PC-3 (cell line): Measurements from ENCODE around the gene SLC25A26. TPM values are rescaled to one million over a fixed set of nuclear protein-coding genes. Genes with fewer than 3 reads are reported as not detected.

ENCODE experiments used
- ATAC-seq: fragments of 200-7000 bp; cut with Tn5 transposase; 2 replicates; pipeline ENCODE4 v1.9.1; 2020; ENCODE audit warnings: mild to moderate bottlenecking, moderate library complexity
- BruUV-seq: library from RNA; stranded (reverse); fragments of 400-500 nt; replicated peaks from 2 replicates; lab custom pipeline; 2021; lab: Mats Ljungman, UMichigan
- CTCF ChIA-PET: fragments of 300-600 bp; sonication (Branson Sonifier 250); formaldehyde crosslinking; loops from one replicate; lab custom pipeline; 2022; ENCODE audit warnings: antibody characterized with exemption; lab: Charles Lee
- POLR2A ChIA-PET: fragments of 300-600 bp; sonication (Branson Sonifier 250); formaldehyde crosslinking; loops from one replicate; lab custom pipeline; 2022; ENCODE audit warnings: antibody characterized with exemption; ENCODE audit not compliant: unreplicated experiment; lab: Charles Lee
- DNase-seq: peaks from one replicate; pipeline ENCODE4 v3.0.0-alpha.2; 2015
- H2AFZ ChIP-seq: fragments of 300-600 bp; sonication (generic); 2 replicates; pipeline ENCODE4 v1.6.0; 2016; ENCODE audit warnings: antibody characterized with exemption, low read length
- H3F3A ChIP-seq: fragments of 300-600 bp; sonication (generic); one replicate; pipeline ENCODE4 v1.6.0; 2017; ENCODE audit warnings: antibody characterized with exemption, low read length, control low read depth, mild to moderate bottlenecking; ENCODE audit not compliant: unreplicated experiment
- H3K27ac ChIP-seq: fragments of 300-600 bp; sonication (generic); 2 replicates; pipeline ENCODE4 v1.5.1; 2016; ENCODE audit warnings: mild to moderate bottlenecking, low read length
- H3K27me3 ChIP-seq: fragments of 300-600 bp; sonication (generic); 2 replicates; pipeline ENCODE4 v1.6.1; 2016; ENCODE audit warnings: low read length, mixed read lengths
- H3K36me3 ChIP-seq: fragments of 300-600 bp; sonication (generic); 2 replicates; pipeline ENCODE4 v1.6.1; 2016; ENCODE audit warnings: low read depth, mixed run types, low read length, mixed read lengths
- H3K4me1 ChIP-seq: fragments of 300-600 bp; sonication (generic); 2 replicates; pipeline ENCODE4 v1.5.1; 2016; ENCODE audit warnings: low read length; ENCODE audit not compliant: insufficient read depth
- H3K4me2 ChIP-seq: fragments of 300-600 bp; sonication (generic); 2 replicates; pipeline ENCODE4 v1.6.0; 2016; ENCODE audit warnings: low read length
- H3K4me3 ChIP-seq: fragments of 300-600 bp; sonication (generic); 2 replicates; pipeline ENCODE4 v1.5.1; 2016; ENCODE audit warnings: mild to moderate bottlenecking, low read length, mixed read lengths
- H3K79me2 ChIP-seq: fragments of 300-600 bp; sonication (generic); 2 replicates; pipeline ENCODE4 v1.6.1; 2017; ENCODE audit warnings: low read length, mixed read lengths
- H3K9ac ChIP-seq: fragments of 300-600 bp; sonication (generic); 2 replicates; pipeline ENCODE4 v1.6.0; 2016; ENCODE audit warnings: mild to moderate bottlenecking, low read length
- H3K9me2 ChIP-seq: fragments of 300-600 bp; sonication (generic); replicated peaks from 2 replicates; pipeline ENCODE4 v1.6.1; 2016; ENCODE audit warnings: mixed run types, low read length, mixed read lengths
- H3K9me3 ChIP-seq: fragments of 300-600 bp; sonication (generic); 2 replicates; pipeline ENCODE4 v1.6.1; 2016; ENCODE audit warnings: low read length, mixed read lengths
- H4K20me1 ChIP-seq: fragments of 300-600 bp; sonication (generic); 2 replicates; pipeline ENCODE4 v1.6.1; 2016; ENCODE audit warnings: low read length, mixed read lengths
- CTCF ChIP-seq: fragments of 300-600 bp; sonication (generic); conservative IDR thresholded peaks from 2 replicates; pipeline ENCODE4 v1.5.1; 2017; ENCODE audit warnings: antibody characterized with exemption, low read depth, mild to moderate bottlenecking, low read length
- EZH2 ChIP-seq: fragments of 300-600 bp; sonication (generic); IDR thresholded peaks from one replicate; pipeline ENCODE4 v1.6.1; 2017; ENCODE audit warnings: antibody characterized with exemption, mild to moderate bottlenecking, low read length; ENCODE audit not compliant: unreplicated experiment
- EZH2phosphoT487 ChIP-seq: fragments of 300-600 bp; sonication (generic); IDR thresholded peaks from 2 replicates; pipeline ENCODE4 v1.6.1; 2018; ENCODE audit warnings: mild to moderate bottlenecking, antibody characterized with exemption, low read length, borderline replicate concordance
- intact Hi-C: fragments of 100-400 bp; cut with micrococcal nuclease; formaldehyde crosslinking; loops from 2 replicates; pipeline ENCODE4 v1.9.0; 2023
- total RNA-seq: library from RNA; depleted of rRNA; stranded (reverse); fragments of >200 nt; gene quantifications from 2 replicates; pipeline ENCODE4 v1.2.3, GENCODE V29; 2014

Gene SLC25A26
- total RNA-seq, 1 experiment from 2014 or later, result 7.9 TPM

GRCh38 chr3:66366747-66367146, 145.9 kb downstream of the SLC25A26 start:
- no TSS peak for BruUV-seq
- H3F3A ChIP-seq, result no peaks in the 10 kb centered on the region
- peaks cover 13% of the 10 kb centered on the region for H3K4me1 ChIP-seq
- H3K27me3 ChIP-seq, result no peaks in the 10 kb centered on the region
- no peak overlapping the region for H2AFZ ChIP-seq
- ATAC-seq, result no peak
- H3K9me3 ChIP-seq, result no peaks in the 10 kb centered on the region
- no peak for DNase-seq
- no peak overlapping the region for H3K27ac ChIP-seq
- H3K4me3 ChIP-seq, result no peak overlapping the region
- H3K36me3 ChIP-seq, result no peaks in the 10 kb centered on the region
- H4K20me1 ChIP-seq, result no peaks in the 10 kb centered on the region
- H3K9me2 ChIP-seq, result no peaks in the 10 kb centered on the region
- H3K9ac ChIP-seq, result no peak overlapping the region
- CTCF ChIA-PET, result no interaction called here
- POLR2A ChIA-PET, result no interaction called here
- no peak overlapping the region for H3K4me2 ChIP-seq
- intact Hi-C loops, result no loop called here
- no peaks in the 10 kb centered on the region for H3K79me2 ChIP-seq
- TF ChIP-seq EZH2phosphoT487 (no peak), CTCF (no peak), EZH2 (no peak)

GRCh38 chr3:66367979-66368378, 147.2 kb downstream of the SLC25A26 start:
- Histone ChIP-seq H3K9me2 (no peaks in the 10 kb centered on the region), H3K36me3 (no peaks in the 10 kb centered on the region; the same call in 1 of the 2 replicates), H4K20me1 (no peaks in the 10 kb centered on the region), H3K9ac (no peak overlapping the region), H3K27ac (no peak overlapping the region), H3F3A (no peaks in the 10 kb centered on the region), H3K79me2 (no peaks in the 10 kb centered on the region), H3K4me1 (peaks cover under 1% of the 10 kb centered on the region; the same call in 1 of the 2 replicates), H3K9me3 (no peaks in the 10 kb centered on the region), H3K27me3 (no peaks in the 10 kb centered on the region), H2AFZ (no peak overlapping the region), H3K4me3 (no peak overlapping the region), H3K4me2 (no peak overlapping the region)
- intact Hi-C loops, result no loop called here
- no TSS peak for BruUV-seq
- TF ChIP-seq CTCF (no peak), EZH2phosphoT487 (no peak), EZH2 (no peak)
- POLR2A ChIA-PET, result no interaction called here
- no peak for DNase-seq
- ATAC-seq, result no peak
- CTCF ChIA-PET, result no interaction called here

- CTCF ChIA-PET, result no interaction called here
- Histone ChIP-seq H3K27me3 (no peaks in the 10 kb centered on the region), H3F3A (no peaks in the 10 kb centered on the region), H3K36me3 (no peaks in the 10 kb centered on the region; the same call in 1 of the 2 replicates), H3K4me3 (no peak overlapping the region), H3K9me3 (no peaks in the 10 kb centered on the region), H3K4me1 (no peaks in the 10 kb centered on the region), H3K27ac (no peak overlapping the region), H4K20me1 (no peaks in the 10 kb centered on the region), H3K79me2 (no peaks in the 10 kb centered on the region), H2AFZ (no peak overlapping the region), H3K9me2 (no peaks in the 10 kb centered on the region), H3K4me2 (no peak overlapping the region), H3K9ac (no peak overlapping the region)
- ATAC-seq (no peak), DNase-seq (no peak)
- intact Hi-C loops, result no loop called here
- TF ChIP-seq EZH2 (no peak), EZH2phosphoT487 (no peak), CTCF (no peak)
- BruUV-seq, result no TSS peak
- POLR2A ChIA-PET, result no interaction called here
Measured at GRCh38 chr3:66370179-66370578, 149.4 kb downstream of the SLC25A26 start.
